NOMO-1 treated with DMSO at 0.1 percent for 48 hours (cell line): ENCODE results near the gene VSTM1.
A peak's percentile ranks its signal among the peaks of the same experiment; 100 is the strongest.
"Not testable (repeated sequence)": the region's sequence is repeated elsewhere in the genome, so short reads cannot be mapped to it uniquely, and the experiment has no call there.

Source experiments
- DNase-seq: peaks from one replicate; lab custom pipeline; 2025; ENCODE audit not compliant: unreplicated experiment; lab: John Stamatoyannopoulos, UW

VSTM1 gene, protein sequence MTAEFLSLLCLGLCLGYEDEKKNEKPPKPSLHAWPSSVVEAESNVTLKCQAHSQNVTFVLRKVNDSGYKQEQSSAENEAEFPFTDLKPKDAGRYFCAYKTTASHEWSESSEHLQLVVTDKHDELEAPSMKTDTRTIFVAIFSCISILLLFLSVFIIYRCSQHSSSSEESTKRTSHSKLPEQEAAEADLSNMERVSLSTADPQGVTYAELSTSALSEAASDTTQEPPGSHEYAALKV

DNA sequence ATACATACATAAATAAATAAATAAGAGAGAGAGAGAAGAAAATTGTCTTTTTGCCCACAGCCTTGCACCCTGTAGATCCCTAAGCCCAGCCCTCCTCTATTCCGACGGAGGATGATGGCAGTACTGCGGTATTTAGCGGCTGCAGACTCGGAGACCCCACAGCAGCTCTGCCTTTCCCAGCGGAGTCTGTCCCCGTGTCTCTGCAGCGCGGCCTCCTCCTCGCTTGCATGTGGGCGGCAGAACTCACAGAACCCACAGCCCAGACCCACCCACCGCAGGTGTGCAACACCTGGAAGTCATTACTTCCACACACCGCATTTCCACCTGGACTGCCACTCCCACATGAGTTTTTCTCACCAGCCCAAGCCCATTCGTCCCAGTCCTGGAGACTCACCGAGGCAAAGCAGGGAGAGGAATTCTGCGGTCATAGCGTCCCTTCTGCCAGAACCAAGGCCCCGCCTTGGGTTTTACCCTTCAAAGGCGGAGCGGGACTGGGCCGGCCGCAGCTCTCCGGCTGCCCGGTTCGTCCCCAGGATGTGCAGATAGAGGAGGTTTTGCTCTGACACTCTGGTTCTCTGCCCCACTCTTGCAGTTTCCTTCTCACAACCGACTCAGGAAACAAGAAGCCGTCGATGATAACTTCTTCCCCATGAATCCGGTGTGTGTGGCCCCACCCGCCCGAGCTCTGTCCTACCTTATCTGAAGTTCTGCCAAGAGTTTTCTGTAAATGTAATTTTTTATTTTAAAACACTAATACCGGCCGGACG is at the start of gene VSTM1:
TSS of gene VSTM1 (minus strand) at position 548 of the 767 bp plus-strand sequence. CDS start at position 428, 120 bp downstream.
- no peak for DNase-seq

DNA sequence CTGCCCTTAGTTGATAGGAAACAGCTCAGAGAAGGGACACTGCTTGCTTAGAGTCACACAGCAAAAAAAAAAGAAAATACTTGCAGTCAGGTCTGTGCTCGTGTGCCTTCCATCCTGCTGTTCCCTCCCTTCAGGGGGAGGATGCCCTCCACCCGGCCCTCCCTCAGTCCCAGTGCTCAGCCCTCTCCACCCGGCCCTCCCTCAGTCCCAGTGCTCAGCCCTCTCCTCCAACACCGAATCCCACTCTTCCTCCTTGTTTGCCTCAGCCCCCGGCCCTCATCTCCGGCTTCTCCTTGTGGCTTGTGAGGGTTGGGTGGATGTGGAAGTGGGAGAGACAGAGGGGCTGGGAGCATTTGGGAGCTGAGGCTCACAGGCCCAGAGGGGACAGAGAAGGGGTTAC is 46.0 kb upstream of the VSTM1 start:
- DNase-seq, result no peak

- DNase-seq, result no peak
Measured at GRCh38 chr19:54108496-54108895, 44.8 kb upstream of the VSTM1 start.

- DNase-seq, result no peak
Measured at GRCh38 chr19:54107876-54108490, 44.3 kb upstream of the VSTM1 start.

- no peak for DNase-seq
Measured at GRCh38 chr19:54106716-54107115, 43.0 kb upstream of the VSTM1 start.

- DNase-seq, result no peak
Measured at GRCh38 chr19:54105796-54106195, 42.1 kb upstream of the VSTM1 start.

GRCh38 chr19:54104998-54105715 is 41.5 kb upstream of the VSTM1 start:
- no peak for DNase-seq

DNA sequence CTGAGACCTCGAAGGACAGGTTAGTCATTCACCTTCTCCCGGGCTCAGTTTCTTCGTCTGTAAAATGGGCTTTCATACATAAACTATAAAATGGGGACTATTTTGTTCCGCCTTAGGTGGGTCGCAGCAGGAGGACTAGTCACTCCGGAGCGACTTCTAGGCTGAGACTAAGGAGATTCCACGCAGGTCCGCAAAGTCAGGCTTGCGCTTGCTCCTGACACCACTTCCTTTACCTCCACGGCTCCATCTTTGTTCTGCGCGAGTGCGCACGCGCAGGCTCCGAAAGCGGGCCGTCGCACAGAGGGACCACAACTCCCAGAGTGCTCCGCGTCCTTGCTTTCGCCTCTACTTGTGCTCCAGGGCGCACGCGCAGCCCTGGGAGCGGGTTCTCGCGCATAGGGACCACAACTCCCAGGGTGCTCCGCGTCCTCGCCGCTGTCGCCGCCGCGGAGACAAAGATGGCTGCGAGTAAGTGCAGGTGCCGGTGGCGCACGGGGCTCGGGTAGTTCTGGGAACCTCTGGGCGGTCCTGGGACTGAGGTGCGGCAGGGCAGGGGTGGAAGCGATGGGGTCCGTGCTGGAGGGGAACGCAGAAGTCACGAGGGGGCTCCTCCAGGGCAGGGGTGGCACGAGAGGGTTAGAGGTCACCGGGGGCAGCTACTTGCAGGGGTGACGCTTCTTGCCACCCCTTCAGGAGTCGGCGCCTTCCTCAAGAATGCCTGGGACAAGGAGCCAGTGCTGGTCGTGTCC is 38.9 kb upstream of the VSTM1 start, which contains the start of gene NDUFA3:
TSS of gene NDUFA3 (plus strand) at position 435 of the 749 bp plus-strand sequence. CDS start at position 459, 24 bp downstream.
- peak; percentile 97 for DNase-seq

DNA sequence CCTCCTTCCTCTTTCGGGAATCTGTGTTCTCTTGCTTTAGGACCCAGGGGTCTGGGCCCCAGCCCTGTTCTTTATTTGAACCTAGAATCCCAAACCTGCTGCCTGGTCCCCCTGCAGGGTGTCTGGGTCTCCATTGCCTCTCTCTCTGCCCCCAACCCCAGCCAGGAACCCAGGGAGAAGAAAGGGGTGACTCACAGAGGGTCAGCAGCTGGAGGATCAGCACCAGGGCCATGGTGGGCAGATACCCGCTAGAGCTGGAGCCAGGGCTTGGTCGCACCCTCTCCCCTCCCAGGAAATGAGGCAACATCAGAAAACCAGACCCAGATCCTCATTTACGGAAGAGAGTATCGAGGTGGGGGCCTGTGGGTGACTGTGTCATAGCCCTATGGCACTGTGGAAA is 36.9 kb upstream of the VSTM1 start, which contains the start of gene OSCAR:
TSS of gene OSCAR (minus strand) at position 243 of the 400 bp plus-strand sequence. CDS start at position 232, 11 bp downstream.
- DNase-seq, result peak; percentile 14

- not testable (repeated sequence) for DNase-seq
Measured at GRCh38 chr19:54099903-54100255, 36.2 kb upstream of the VSTM1 start.

DNA sequence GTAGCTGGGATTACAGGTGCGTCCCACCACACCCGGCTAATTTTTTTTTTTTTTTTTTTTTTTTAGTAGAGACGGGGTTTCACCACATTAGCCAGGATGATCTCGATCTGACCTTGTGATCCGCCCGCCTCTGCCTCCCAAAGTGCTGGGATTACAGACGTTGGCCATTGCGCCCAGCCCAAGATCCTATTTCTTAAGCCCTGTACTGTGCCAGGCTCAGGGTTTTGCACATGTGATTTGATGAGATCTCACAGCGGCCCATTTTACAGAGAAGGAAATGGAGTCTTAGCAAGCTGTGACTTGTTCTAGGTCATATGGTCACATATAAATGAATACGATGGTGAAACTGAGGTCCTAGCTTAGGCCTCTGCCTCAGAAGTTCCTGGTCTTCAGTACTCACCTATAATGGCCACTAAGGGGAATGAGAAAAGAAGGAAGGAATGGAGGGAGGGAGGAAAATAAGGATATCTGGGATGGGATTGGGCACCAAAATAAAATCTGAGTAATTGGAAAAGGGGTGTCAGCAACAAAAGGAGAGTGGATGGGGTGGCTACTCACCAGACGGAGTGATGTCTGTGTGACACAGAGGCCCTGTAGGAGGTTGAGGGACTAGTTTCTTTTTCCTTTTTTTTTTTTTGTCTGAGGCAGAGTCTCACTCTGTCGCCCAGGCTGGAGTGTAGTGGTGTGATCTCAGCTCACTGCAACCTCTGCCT is 35.6 kb upstream of the VSTM1 start:
- no peak for DNase-seq

GRCh38 chr19:54096617-54097106 is 33.0 kb upstream of the VSTM1 start:
- peak; percentile 59 for DNase-seq

DNA sequence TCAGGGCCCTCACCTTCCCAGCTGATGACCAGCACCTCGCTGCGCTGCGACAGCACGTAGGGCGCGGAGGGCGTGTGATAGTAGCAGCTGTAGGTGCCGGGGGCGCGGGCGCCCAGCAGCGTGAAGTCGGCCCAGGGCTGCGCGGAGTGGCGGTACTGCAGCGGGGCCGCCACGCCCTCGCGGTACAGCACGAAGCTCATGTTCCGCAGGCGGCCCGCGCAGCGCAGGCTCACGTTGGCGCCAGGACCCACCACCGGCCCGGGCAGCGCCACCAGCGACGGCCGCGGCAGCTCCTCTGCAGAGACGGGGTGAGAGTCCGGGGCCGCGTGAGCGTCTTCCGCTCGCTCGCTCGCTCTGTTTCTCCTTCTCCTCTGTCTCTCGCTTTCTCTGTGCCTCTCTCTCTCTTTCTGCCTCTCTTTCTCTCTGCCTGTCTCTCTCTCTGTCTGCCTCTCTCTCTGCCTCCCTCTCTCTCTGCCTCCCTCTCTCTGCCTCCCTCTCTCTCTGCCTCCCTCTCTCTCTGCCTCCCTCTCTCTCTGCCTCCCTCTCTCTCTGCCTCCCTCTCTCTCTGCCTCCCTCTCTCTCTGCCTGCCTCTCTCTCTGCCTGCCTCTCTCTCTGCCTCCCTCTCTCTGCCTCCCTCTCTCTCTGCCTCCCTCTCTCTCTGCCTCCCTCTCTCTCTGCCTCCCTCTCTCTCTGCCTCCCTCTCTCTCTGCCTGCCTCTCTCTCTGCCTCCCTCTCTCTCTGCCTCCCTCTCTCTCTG is 32.3 kb upstream of the VSTM1 start:
- DNase-seq, result peak; percentile 63

GRCh38 chr19:54095136-54095858 is 31.6 kb upstream of the VSTM1 start:
- no peak for DNase-seq

- DNase-seq, result no peak
Measured at GRCh38 chr19:54094426-54095000, 30.8 kb upstream of the VSTM1 start.

DNA sequence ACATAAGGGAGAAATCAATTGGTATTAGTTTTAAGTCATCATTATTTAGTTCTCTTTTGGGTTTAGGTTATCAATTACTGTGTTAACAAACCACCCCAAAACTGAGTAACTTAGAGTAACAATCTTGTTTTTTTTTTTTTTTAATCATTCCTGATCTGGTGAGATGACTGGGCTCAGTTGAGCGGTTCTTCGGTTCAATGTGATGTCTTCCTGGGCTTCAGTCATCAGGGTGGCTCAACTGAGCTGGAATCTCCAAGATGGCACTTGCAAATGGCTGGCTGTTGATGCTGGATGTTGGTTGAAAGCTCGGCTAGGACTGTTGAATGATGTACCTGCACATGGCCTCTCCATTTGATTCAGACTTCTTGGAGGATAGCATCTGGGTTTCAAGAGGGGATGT is 20.7 kb upstream of the VSTM1 start:
- DNase-seq, result no peak

- no peak for DNase-seq
Measured at GRCh38 chr19:54081032-54081431, 17.3 kb upstream of the VSTM1 start, which contains the start of gene TARM1. TSS of gene TARM1 (minus strand) at chr19:54081365. CDS start at chr19:54081340, 25 bp downstream.

DNA sequence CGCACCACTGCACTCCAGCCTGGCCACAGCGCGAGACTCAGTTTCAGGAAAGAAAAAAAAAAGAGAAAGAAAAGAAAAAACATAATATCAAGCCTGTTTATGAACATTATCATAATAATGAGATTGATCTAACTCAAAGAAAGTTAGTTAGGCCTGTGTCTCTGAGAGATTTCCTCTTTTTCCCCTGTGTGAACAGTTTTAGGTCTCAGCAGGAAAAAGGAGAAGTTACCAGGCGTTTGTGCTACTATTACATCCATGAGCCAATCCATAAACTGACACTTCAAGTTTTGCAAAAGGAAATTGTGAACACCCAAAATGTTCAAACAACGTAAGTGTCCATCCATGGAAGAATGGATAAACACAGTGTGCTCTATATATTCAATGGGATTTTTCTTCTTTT is 13.6 kb upstream of the VSTM1 start:
- peak; percentile 93 for DNase-seq
